Right lobe of liver (tissue), 6 donors: ENCODE measurements around the gene LRBA. TPM values are rescaled to one million over a fixed set of nuclear protein-coding genes. Genes with fewer than 3 reads are reported as not detected.

Experiments used
- ATAC-seq, 4 donors: fragments of 200-7000 bp; cut with Tn5 transposase; one replicate each; pipeline ENCODE4 v1.9.1; 2020; ENCODE audit warnings: mild to moderate bottlenecking in 4 of 4, moderate library complexity in 4 of 4
- DNase-seq, 3 donors: peaks; one replicate each; pipeline ENCODE4 v3.0.0-alpha.2; 2020
- H3K27ac ChIP-seq, 3 donors: fragments of 200-600 bp; one replicate each; pipeline ENCODE4 v1.8.0; 2022
- H3K27me3 ChIP-seq, 2 donors: fragments of 200-600 bp; one replicate each; pipeline ENCODE4 v1.8.0; 2022
- H3K36me3 ChIP-seq, 4 donors: fragments of 200-600 bp; sonication (generic) in 1 of 4; one replicate each; pipeline versions ENCODE4 v1.5.1 to v1.8.0; 2017 to 2022; ENCODE audit warnings: control low read depth in 1 of 4
- H3K4me1 ChIP-seq, 4 donors: fragments of 200-600 bp; sonication (generic) in 1 of 4; one replicate each; pipeline versions ENCODE4 v1.5.1 to v1.8.0; 2017 to 2022; ENCODE audit warnings: control low read depth in 1 of 4
- H3K4me3 ChIP-seq, 3 donors: fragments of 200-600 bp; one replicate each; pipeline ENCODE4 v1.8.0; 2022
- H3K9me3 ChIP-seq, 4 donors: fragments of 200-600 bp; sonication (generic) in 1 of 4; one replicate each; pipeline versions ENCODE4 v1.5.1 to v1.8.0; 2017 to 2022; ENCODE audit warnings: control low read depth in 1 of 4
- POLR2A ChIP-seq: fragments of 450-650 bp; IDR thresholded peaks from one replicate; pipeline ENCODE4 v1.6.1; 2017; ENCODE audit warnings: antibody characterized with exemption, mild to moderate bottlenecking
- WGBS: methylation state at CpG from one replicate; pipeline ENCODE4 v1.1.6; 2018; ENCODE audit warnings: low coverage, low lambda C conversion rate; ENCODE audit not compliant: insufficient coverage; ENCODE audit errors: missing lambda C conversion rate; 5-methylcytosine and 5-hydroxymethylcytosine counted together
- intact Hi-C, 2 donors: fragments of 100-400 bp; cut with DNase I; formaldehyde crosslinking; loops; one replicate each; pipeline versions ENCODE4 v1.11.2 to v1.14.1; 2022
- total RNA-seq, 6 experiments: library from RNA; depleted of rRNA in 2 of 6; stranded (reverse); fragments of >200 nt in 2 of 6; fragmentation: NEBNext Ultra II Directional in 3 of 6; extraction: Animal tissue kit (Norgen Biotek cat#: 25700) in 3 of 6; gene quantifications; one replicate each; pipeline versions ENCODE4 v1.1.0 to v1.2.4, GENCODE V29; 2016 to 2023
- TF ChIP-seq, protein P1 (sequence below), 4 donors: fragments of 200-600 bp in 3 of 4; fragments of 450-650 bp in 1 of 4; IDR thresholded peaks; one replicate each; pipeline versions ENCODE4 v1.5.1 to v1.8.0; 2016 to 2022; ENCODE audit warnings: antibody characterized with exemption in 4 of 4, mild to moderate bottlenecking in 2 of 4
- donor health status: DM: no; HTN: yes; CAD: no.
- donor health status: DM: no; HTN: no; CAD: no.
- donor health status: DM: no; HTN: no; CAD: no.
- donor health status: DM: no; HTN: yes; CAD: no.
- donor health status: DM: no; HTN: yes; CAD: no.

Gene LRBA
- total RNA-seq, 6 experiments from 2014 or later, result 18.9 to 48.1 (median 24.5) TPM

GRCh38 chr4:150683775-150684350 is 331.2 kb downstream of the LRBA start:
- no peak overlapping the region for H3K27ac ChIP-seq
- H3K9me3 ChIP-seq, result no peaks in the 10 kb centered on the region
- H3K36me3 ChIP-seq, result no peaks in the 10 kb centered on the region
- 92% methylated on average over 2 of the region's 2 CpGs for WGBS
- DNase-seq (no peak), ATAC-seq (no peak)
- H3K27me3 ChIP-seq, result no peaks in the 10 kb centered on the region
- intact Hi-C loops, result no loop called here
- no peak for TF ChIP-seq POLR2A
- TF ChIP-seq, protein P1, sequence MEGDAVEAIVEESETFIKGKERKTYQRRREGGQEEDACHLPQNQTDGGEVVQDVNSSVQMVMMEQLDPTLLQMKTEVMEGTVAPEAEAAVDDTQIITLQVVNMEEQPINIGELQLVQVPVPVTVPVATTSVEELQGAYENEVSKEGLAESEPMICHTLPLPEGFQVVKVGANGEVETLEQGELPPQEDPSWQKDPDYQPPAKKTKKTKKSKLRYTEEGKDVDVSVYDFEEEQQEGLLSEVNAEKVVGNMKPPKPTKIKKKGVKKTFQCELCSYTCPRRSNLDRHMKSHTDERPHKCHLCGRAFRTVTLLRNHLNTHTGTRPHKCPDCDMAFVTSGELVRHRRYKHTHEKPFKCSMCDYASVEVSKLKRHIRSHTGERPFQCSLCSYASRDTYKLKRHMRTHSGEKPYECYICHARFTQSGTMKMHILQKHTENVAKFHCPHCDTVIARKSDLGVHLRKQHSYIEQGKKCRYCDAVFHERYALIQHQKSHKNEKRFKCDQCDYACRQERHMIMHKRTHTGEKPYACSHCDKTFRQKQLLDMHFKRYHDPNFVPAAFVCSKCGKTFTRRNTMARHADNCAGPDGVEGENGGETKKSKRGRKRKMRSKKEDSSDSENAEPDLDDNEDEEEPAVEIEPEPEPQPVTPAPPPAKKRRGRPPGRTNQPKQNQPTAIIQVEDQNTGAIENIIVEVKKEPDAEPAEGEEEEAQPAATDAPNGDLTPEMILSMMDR (IDR thresholded peaks at IDR 0.05), result no peak
- H3K4me1 ChIP-seq, result peaks cover 0 to 9% (median 4%) of the 10 kb centered on the region in 4 donors
- no peak overlapping the region for H3K4me3 ChIP-seq

DNA sequence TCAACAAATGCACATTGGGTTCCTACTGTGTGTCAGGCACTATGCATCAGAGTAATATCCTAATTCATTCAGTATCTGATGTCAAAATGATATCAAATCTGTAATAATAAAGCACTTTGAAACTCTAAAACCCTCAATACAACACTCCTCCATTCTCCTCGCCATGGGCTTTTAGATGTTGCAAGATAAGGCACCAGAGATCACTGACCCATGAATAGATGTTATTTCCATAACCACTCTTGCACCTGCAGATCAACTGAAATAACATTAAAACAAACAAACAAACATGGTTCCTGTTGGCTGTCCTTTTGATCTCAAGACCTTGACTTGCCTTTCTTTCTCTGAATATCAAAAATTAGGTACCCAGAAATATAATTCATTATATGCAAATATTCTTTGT is 333.0 kb downstream of the LRBA start:
- Histone ChIP-seq H3K4me3 (no peak overlapping the region), H3K4me1 (peaks cover 0 to 19% (median 7%) of the 10 kb centered on the region in 4 donors), H3K27me3 (no peaks in the 10 kb centered on the region), H3K9me3 (no peaks in the 10 kb centered on the region), H3K27ac (no peak overlapping the region), H3K36me3 (no peaks in the 10 kb centered on the region)
- intact Hi-C loops, result no loop called here
- 50% methylated on average over 1 of the region's 1 CpG for WGBS
- no peak for DNase-seq
- ATAC-seq, result no peak
- TF ChIP-seq, protein P1 (IDR thresholded peaks at IDR 0.05), result no peak
- TF ChIP-seq POLR2A, result no peak

DNA sequence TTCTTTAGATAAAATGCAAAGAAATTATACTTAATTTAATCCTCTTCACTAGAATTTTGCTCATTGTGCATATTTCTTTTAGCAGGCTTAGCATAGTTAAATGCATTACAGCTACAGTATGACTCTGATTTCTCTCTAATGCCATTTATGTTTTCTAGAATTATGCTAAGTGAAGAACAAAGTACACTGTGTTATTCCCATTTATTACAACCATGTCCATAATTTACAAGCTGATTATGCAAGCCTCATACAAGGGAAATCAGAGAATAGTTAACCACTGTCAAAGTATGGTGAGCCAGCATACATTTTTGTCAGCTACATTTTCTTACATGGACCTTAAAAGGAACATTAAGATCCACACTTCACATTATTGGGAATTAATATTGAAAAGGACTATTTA is 334.0 kb downstream of the LRBA start:
- no peaks in the 10 kb centered on the region for H3K9me3 ChIP-seq
- no peak overlapping the region for H3K27ac ChIP-seq
- intact Hi-C loops, result no loop called here
- H3K27me3 ChIP-seq, result no peaks in the 10 kb centered on the region
- no peaks in the 10 kb centered on the region for H3K36me3 ChIP-seq
- ATAC-seq (no peak), DNase-seq (no peak)
- TF ChIP-seq, protein P1 (IDR thresholded peaks at IDR 0.05), result no peak
- no peak for TF ChIP-seq POLR2A
- no peak overlapping the region for H3K4me3 ChIP-seq
- H3K4me1 ChIP-seq, result peaks cover 0 to 19% (median 7%) of the 10 kb centered on the region in 4 donors

GRCh38 chr4:150680651-150681050 is 334.4 kb downstream of the LRBA start:
- TF ChIP-seq, protein P1 (IDR thresholded peaks at IDR 0.05), result no peak
- no peak for TF ChIP-seq POLR2A
- Histone ChIP-seq H3K36me3 (no peaks in the 10 kb centered on the region), H3K27me3 (no peaks in the 10 kb centered on the region), H3K27ac (no peak overlapping the region), H3K4me3 (no peak overlapping the region), H3K4me1 (peaks cover 0 to 19% (median 7%) of the 10 kb centered on the region in 4 donors), H3K9me3 (no peaks in the 10 kb centered on the region)
- intact Hi-C loops, result no loop called here
- WGBS, result 58% methylated on average over 3 of the region's 5 CpGs
- no peak for ATAC-seq
- DNase-seq, result no peak
